Esophagus muscularis mucosa (tissue), 4 donors: ENCODE results near the gene UACA.

Experiments used
- EP300 ChIP-seq: sonication (generic); formaldehyde crosslinking; IDR thresholded peaks from one replicate; pipeline ENCODE4 v1.6.1; 2017; ENCODE audit warnings: antibody characterized with exemption
- POLR2A ChIP-seq: fragments of 450-650 bp; IDR thresholded peaks from one replicate; pipeline ENCODE4 v1.6.1; 2017; ENCODE audit warnings: antibody characterized with exemption, moderate library complexity, mild to moderate bottlenecking, low read depth
- POLR2AphosphoS5 ChIP-seq, 2 donors: sonication (generic); formaldehyde crosslinking; IDR thresholded peaks; one replicate each; pipeline ENCODE4 v1.6.1; 2017; ENCODE audit warnings: antibody characterized with exemption in 2 of 2
- TF ChIP-seq, protein P1 (sequence below), 3 experiments: fragments of 200-600 bp in 2 of 3; fragments of 450-650 bp in 1 of 3; sonication (generic) in 2 of 3; IDR thresholded peaks; one replicate each; pipeline ENCODE4 v1.5.1; 2017 to 2019; ENCODE audit warnings: antibody characterized with exemption in 3 of 3, mild to moderate bottlenecking in 2 of 3, moderate library complexity in 1 of 3

DNA sequence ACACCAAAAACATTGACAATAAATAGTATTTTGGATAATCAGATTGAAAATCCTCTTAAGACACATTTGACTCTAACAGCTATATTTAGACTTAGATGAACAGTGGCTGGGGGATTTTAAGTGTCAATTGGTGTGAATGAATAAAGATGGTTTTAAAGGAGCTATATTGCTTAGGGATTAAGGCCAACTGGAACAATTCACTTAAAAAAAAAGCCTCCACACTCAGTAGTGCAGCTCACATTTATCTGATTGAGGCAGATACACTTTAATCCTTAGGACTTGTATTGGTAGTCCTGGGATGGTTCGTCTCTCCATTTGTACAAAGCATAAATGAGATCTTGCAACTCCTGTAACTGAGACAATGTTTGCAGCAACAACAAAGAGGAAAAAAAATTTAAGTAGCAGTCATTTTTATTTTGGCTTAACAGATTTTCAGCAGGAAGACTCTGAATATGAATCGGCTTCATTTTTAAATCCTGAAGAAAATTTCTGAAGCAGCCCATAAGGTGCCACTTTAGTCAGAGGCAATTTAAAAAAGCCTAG lies 112.0 kb downstream of the UACA start:
- TF ChIP-seq, protein P1, sequence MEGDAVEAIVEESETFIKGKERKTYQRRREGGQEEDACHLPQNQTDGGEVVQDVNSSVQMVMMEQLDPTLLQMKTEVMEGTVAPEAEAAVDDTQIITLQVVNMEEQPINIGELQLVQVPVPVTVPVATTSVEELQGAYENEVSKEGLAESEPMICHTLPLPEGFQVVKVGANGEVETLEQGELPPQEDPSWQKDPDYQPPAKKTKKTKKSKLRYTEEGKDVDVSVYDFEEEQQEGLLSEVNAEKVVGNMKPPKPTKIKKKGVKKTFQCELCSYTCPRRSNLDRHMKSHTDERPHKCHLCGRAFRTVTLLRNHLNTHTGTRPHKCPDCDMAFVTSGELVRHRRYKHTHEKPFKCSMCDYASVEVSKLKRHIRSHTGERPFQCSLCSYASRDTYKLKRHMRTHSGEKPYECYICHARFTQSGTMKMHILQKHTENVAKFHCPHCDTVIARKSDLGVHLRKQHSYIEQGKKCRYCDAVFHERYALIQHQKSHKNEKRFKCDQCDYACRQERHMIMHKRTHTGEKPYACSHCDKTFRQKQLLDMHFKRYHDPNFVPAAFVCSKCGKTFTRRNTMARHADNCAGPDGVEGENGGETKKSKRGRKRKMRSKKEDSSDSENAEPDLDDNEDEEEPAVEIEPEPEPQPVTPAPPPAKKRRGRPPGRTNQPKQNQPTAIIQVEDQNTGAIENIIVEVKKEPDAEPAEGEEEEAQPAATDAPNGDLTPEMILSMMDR (IDR thresholded peaks at IDR 0.05) = no peak
- no peak for TF ChIP-seq POLR2A
- TF ChIP-seq POLR2AphosphoS5 (IDR thresholded peaks at IDR 0.05) = no peak
- TF ChIP-seq EP300 = no peak
